ENCODE measurements around the gene KCNG2.

KCNG2 gene

DNA sequence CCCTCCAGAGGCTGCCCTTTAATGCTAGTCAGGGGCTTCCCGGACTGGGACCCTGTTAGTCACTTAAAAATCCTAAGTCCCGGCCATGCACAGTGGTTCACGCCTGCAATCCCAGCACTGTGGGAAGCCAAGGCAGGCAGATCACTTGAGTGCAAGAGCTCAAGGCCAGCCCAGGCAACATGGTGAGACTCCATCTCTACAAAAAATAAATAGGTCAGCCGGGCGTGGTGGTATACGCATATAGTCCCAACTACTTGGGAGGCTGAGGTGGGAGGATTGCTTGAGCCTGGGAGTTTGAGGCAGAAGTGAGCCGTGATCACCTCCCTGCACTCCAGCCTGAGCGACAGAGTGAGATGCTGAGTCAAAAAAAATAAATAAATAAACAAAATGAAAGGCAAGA, 17.2 kb upstream of the KCNG2 start:
- DNase-seq (ENCODE audit: low read depth in 2 of 2): no peak
- TF ChIP-seq, protein P1, sequence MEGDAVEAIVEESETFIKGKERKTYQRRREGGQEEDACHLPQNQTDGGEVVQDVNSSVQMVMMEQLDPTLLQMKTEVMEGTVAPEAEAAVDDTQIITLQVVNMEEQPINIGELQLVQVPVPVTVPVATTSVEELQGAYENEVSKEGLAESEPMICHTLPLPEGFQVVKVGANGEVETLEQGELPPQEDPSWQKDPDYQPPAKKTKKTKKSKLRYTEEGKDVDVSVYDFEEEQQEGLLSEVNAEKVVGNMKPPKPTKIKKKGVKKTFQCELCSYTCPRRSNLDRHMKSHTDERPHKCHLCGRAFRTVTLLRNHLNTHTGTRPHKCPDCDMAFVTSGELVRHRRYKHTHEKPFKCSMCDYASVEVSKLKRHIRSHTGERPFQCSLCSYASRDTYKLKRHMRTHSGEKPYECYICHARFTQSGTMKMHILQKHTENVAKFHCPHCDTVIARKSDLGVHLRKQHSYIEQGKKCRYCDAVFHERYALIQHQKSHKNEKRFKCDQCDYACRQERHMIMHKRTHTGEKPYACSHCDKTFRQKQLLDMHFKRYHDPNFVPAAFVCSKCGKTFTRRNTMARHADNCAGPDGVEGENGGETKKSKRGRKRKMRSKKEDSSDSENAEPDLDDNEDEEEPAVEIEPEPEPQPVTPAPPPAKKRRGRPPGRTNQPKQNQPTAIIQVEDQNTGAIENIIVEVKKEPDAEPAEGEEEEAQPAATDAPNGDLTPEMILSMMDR (IDR thresholded peaks at IDR 0.05; ENCODE audit: low read depth, low read length): no peak
- no peak overlapping the region for H3K4me3 ChIP-seq (replicated peaks in 1 of 2; ENCODE audit: low read depth in 2 of 2, low read length in 2 of 2)

DNA sequence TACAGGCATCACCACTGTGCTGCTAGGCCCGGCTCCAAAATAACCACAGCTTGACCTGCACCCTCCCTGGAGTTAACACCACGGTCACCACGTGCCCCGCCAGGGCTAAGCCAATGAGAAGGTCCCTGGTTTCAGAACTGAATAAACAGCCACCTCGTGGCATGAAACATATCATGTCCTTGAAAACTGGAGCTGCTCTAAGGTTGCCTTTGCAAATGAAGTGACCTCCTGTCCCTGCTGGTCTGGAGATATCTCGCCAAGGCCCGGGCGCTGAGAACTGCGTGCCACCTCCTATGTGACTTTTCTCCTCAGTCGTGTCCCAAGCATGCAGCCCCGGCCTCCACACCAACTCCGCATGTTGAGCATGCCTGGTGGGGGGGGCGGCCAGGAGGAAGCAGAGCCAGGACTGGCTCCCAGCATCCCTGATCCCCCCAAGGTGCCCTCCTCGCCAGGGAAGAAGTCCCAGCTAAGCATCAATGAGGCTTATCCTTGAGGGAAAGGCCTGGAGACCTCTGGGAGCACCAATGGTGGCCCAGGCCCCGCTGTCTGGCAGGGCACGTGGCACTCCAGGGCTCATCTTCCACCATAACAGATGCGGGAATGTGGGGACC, 16.3 kb upstream of the KCNG2 start:
- no peak overlapping the region for H3K4me3 ChIP-seq (replicated peaks in 1 of 2; ENCODE audit: low read depth in 2 of 2, low read length in 2 of 2)
- TF ChIP-seq, protein P1 (IDR thresholded peaks at IDR 0.05; ENCODE audit: low read depth, low read length): no peak
- peak in 1 of 2 donors; percentile 27 for DNase-seq (ENCODE audit: low read depth in 2 of 2)

DNA sequence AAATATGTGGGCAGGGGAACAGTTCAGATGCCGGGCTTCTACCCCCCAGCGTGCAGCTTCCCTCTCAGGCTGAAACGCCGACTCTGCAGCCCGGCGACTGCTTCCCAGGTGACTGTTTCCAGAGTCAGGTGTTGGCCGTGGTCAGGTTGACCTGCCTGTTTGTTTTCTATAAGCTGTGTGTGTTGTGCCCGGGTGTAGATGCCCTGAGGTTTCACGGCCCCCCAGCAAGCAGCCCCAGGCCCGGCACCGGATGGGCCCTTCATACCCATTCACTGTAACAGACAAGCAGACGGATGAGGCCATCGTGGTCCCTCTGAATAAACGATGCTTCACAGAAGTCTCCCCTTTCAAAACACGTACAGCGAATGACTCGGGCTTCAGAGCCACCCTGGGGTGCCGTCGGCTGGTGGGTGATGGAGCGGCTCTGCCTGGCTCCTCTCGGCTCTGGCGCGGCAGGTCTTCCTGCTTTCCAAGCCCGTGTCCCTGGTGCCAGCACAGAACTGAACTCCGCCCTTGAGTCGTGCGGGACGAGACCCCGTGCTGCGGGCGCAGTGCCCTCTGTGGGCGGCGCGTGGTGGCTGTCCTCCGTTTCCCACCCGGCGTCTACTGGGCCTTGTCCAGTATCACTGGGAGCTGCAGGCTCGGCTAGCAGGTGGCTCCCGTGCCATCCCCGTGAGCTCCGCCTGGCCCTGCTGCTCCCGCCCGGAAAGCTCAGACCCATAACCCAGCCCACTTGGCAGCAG, 15.0 kb upstream of the KCNG2 start:
- DNase-seq (ENCODE audit: low read depth in 2 of 2): no peak
- H3K4me3 ChIP-seq (replicated peaks in 1 of 2; ENCODE audit: low read depth in 2 of 2, low read length in 2 of 2): no peak overlapping the region
- TF ChIP-seq, protein P1 (IDR thresholded peaks at IDR 0.05; ENCODE audit: low read depth, low read length): no peak

DNA sequence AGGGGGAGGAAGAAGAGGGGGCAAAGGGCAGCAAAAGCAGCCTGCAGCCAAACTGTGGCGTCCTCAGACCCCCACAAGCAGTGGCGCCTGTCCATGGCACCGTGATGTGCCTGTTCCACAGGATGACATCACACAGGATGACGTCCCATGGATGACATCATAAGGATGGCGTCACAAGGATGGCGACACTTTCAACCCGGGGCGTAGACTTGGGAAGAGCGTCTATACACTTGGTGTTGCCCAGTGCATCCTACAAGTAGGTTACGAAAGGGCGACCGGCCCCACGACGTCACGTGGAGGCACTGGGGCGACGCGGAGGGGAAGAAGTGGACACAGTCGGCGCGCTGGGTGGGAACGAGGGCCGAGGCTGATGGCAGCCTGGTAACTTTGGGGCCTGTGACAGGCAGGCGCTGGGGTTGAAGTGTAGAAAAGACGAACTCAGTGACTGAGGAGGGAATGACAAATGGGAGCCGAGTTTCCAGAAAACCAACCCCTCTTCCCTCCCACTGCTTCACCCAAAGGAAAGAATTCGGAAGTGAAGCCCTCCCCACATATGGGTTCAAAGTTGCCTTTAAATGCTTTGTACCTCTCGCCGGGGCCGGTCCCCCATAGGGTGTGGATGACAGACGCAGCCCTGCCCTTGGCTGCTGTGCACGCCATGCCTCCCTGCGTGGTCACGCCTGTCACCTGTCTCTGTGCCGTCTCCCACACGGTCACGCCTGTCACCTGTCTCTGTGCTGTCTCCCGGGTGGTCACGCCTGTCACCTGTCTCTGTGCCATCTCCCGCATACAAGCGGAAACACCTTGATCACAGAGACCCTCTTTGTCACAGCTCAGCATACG, 13.4 kb upstream of the KCNG2 start:
- H3K4me3 ChIP-seq (replicated peaks in 1 of 2; ENCODE audit: low read depth in 2 of 2, low read length in 2 of 2): no peak overlapping the region
- DNase-seq (ENCODE audit: low read depth in 2 of 2): no peak
- TF ChIP-seq, protein P1 (IDR thresholded peaks at IDR 0.05; ENCODE audit: low read depth, low read length): no peak

DNA sequence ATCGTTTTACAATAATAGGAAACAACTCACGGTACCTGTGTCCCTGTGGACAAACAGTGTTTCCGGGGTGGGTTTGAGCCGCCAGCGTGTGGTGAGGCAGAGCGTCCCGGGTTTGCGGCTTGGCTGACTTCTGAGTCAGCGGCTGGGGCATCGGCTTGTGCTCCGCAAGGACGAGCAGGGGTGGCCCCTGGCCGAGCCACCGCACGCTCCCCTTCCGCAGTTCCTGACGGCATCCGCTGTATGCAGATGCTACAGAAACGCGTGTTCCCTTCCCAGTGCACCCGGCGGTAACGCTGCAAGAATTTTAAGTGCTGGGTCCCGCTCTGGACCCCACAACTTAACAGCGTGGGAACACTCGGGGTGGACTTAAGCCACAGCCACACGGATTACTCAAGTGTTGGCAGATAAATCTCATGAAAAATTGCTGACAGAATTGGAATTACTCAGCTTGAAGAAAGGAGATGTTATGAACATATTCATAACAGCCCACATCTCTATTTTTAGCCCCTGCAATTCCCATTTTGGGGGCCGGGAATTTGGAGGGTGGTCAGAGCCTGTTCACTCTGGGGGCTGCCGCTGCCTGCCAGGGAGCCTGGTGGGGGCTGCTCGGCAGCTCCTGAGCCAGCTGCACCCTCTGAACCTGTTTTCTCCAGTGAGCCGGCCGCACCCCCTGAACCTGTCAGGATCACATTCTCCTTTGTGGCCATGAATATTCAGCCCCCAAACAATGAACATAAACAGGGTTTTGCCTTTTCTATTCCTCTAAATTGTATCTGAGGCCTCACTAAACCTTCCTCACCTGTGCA, 12.6 kb upstream of the KCNG2 start:
- H3K4me3 ChIP-seq (replicated peaks in 1 of 2; ENCODE audit: low read depth in 2 of 2, low read length in 2 of 2): no peak overlapping the region
- TF ChIP-seq, protein P1 (IDR thresholded peaks at IDR 0.05; ENCODE audit: low read depth, low read length): no peak
- peak; percentile 12 to 53 for DNase-seq (ENCODE audit: low read depth in 2 of 2)

DNA sequence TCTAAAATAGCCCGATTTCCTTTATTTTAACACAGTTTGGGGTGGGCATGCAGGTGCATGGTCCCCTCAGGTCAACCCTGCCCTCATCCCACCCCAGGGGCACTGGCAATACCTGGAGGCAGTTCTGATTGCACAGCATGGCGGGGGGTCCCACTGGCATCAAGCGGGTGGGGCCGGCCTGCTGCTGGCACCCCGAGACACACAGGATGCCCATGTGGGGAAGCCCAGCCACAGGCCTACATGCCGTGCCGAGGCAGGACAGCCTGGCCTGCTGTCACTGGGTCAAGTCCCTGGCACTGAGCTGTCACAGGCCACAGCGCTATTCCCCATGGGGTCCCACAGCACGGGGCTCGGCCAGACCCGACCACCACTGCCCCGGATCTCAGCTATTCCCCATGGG, 11.9 kb upstream of the KCNG2 start:
- no peak overlapping the region for H3K4me3 ChIP-seq (replicated peaks in 1 of 2; ENCODE audit: low read depth in 2 of 2, low read length in 2 of 2)
- TF ChIP-seq, protein P1 (IDR thresholded peaks at IDR 0.05; ENCODE audit: low read depth, low read length): no peak
- DNase-seq (ENCODE audit: low read depth in 2 of 2): no peak

All from cardiac fibroblast (primary cell).